HL-60 (cell line): ENCODE data around the gene TMEM240.
"Not testable (repeated sequence)": the region's sequence is repeated elsewhere in the genome, so short reads cannot be mapped to it uniquely, and the experiment has no call there.

Experiments used
- DNase-seq, 2 experiments: peaks; one replicate each; pipeline ENCODE4 v3.0.0-alpha.2; 2010 to 2020; ENCODE audit warnings: low read depth in 1 of 2, low spot score in 1 of 2
- H3K27ac ChIP-seq: fragments of 250-450 bp; sonication (Bioruptor Pico); replicated peaks from 2 replicates; pipeline ENCODE4 v1.5.1; 2020; ENCODE audit warnings: mild to moderate bottlenecking, moderate library complexity
- H3K27me3 ChIP-seq: fragments of 250-450 bp; sonication (Bioruptor Pico); 2 replicates; pipeline ENCODE4 v1.5.1; 2021; ENCODE audit warnings: mild to moderate bottlenecking, moderate library complexity; ENCODE audit not compliant: insufficient read depth, poor library complexity, severe bottlenecking
- H3K4me3 ChIP-seq: replicated peaks from 2 replicates; pipeline ENCODE4 v1.5.1; 2011; ENCODE audit warnings: mild to moderate bottlenecking, control low read depth, low read length; ENCODE audit not compliant: insufficient read depth
- GABPA ChIP-seq: IDR thresholded peaks from 2 replicates; pipeline ENCODE4 v1.6.1; 2012; ENCODE audit warnings: low read depth
- POLR2AphosphoS5 ChIP-seq: IDR thresholded peaks from 2 replicates; pipeline ENCODE4 v1.6.1; 2012; ENCODE audit warnings: low read depth
- REST ChIP-seq: IDR thresholded peaks from 2 replicates; pipeline ENCODE4 v1.6.1; 2012; ENCODE audit warnings: low read depth; ENCODE audit not compliant: insufficient replicate concordance
- SPI1 ChIP-seq: IDR thresholded peaks from 2 replicates; pipeline ENCODE4 v1.6.1; 2012; ENCODE audit warnings: low read depth, mild to moderate bottlenecking, borderline replicate concordance
- TF ChIP-seq, protein P1 (sequence below): IDR thresholded peaks from one replicate; pipeline ENCODE4 v1.5.1; 2011; ENCODE audit warnings: low read length, control low read depth, inconsistent platforms; ENCODE audit not compliant: insufficient read depth

The TMEM240 gene

GRCh38 chr1:1490633-1491230 is 49.7 kb downstream of the TMEM240 start:
- no peak for DNase-seq
- H3K27me3 ChIP-seq, result no peaks in the 10 kb centered on the region
- no peak overlapping the region for H3K4me3 ChIP-seq
- TF ChIP-seq, protein P1, sequence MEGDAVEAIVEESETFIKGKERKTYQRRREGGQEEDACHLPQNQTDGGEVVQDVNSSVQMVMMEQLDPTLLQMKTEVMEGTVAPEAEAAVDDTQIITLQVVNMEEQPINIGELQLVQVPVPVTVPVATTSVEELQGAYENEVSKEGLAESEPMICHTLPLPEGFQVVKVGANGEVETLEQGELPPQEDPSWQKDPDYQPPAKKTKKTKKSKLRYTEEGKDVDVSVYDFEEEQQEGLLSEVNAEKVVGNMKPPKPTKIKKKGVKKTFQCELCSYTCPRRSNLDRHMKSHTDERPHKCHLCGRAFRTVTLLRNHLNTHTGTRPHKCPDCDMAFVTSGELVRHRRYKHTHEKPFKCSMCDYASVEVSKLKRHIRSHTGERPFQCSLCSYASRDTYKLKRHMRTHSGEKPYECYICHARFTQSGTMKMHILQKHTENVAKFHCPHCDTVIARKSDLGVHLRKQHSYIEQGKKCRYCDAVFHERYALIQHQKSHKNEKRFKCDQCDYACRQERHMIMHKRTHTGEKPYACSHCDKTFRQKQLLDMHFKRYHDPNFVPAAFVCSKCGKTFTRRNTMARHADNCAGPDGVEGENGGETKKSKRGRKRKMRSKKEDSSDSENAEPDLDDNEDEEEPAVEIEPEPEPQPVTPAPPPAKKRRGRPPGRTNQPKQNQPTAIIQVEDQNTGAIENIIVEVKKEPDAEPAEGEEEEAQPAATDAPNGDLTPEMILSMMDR, result no peak
- no peak for TF ChIP-seq REST
- TF ChIP-seq GABPA, result no peak
- no peak for TF ChIP-seq SPI1
- no peak for TF ChIP-seq POLR2AphosphoS5
- H3K27ac ChIP-seq, result no peak overlapping the region

DNA sequence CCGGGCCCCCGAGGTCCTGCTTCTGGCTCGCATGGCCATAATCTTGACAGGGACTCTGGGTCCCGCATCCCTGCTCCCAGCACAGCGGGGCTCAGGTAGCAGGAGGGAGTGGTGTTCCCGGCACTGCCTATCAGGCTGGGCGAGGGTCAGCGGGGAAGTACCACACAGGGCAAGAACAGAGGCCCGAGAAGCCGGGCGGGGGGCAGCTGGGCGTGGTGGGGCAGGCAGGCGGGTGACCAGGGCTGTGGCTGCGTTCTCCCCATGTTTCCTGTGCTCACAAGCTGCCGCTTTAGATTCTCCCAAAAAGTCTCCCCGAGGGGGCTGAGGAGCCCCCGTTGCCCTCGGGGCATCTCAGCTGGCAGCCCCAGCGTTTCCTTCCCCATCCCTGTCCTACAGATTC is 50.6 kb downstream of the TMEM240 start:
- TF ChIP-seq SPI1, result no peak
- no peak for TF ChIP-seq POLR2AphosphoS5
- TF ChIP-seq GABPA, result no peak
- TF ChIP-seq, protein P1, result no peak
- Histone ChIP-seq H3K27me3 (no peaks in the 10 kb centered on the region), H3K4me3 (no peak overlapping the region), H3K27ac (no peak overlapping the region)
- DNase-seq, result no peak

GRCh38 chr1:1489231-1489630 is 51.2 kb downstream of the TMEM240 start:
- H3K4me3 ChIP-seq, result no peak overlapping the region
- TF ChIP-seq REST, result no peak
- TF ChIP-seq POLR2AphosphoS5, result no peak
- no peak for TF ChIP-seq GABPA
- TF ChIP-seq SPI1, result no peak
- TF ChIP-seq, protein P1, result no peak
- H3K27me3 ChIP-seq, result no peaks in the 10 kb centered on the region
- no peak for DNase-seq
- H3K27ac ChIP-seq, result no peak overlapping the region

- TF ChIP-seq REST (no peak), GABPA (no peak)
- TF ChIP-seq, protein P1, result no peak
- H3K27ac ChIP-seq, result no peak overlapping the region
- no peak for DNase-seq
Measured at GRCh38 chr1:1487701-1488100, 52.7 kb downstream of the TMEM240 start.

GRCh38 chr1:1485755-1486317 is 54.6 kb downstream of the TMEM240 start:
- H3K27me3 ChIP-seq, DNase-seq, H3K4me3 ChIP-seq, H3K27ac ChIP-seq: not testable (repeated sequence)

More at GRCh38 chr1:1487701-1488100, 52.7 kb downstream of the TMEM240 start:
- H3K4me3 ChIP-seq, result no peak overlapping the region
- no peaks in the 10 kb centered on the region for H3K27me3 ChIP-seq
